Right ventricle myocardium inferior (tissue), 1 donor: ENCODE results near the gene GNAO1. TPM values are rescaled to one million over a fixed set of nuclear protein-coding genes. Genes with fewer than 3 reads are reported as not detected.

Experiments
- ATAC-seq: fragments of 200-7000 bp; cut with Tn5 transposase; one replicate; pipeline ENCODE4 v1.9.1; 2020; ENCODE audit warnings: mild to moderate bottlenecking, moderate library complexity
- DNase-seq: peaks from one replicate; pipeline ENCODE4 v3.0.0; 2021; ENCODE audit errors: missing footprints
- intact Hi-C: fragments of 100-400 bp; cut with DNase I; formaldehyde crosslinking; loops from one replicate; pipeline ENCODE4 v1.11.0; 2022
- total RNA-seq: library from RNA; stranded (reverse); fragmentation: NEBNext Ultra II Directional; extraction: Animal tissue kit (Norgen Biotek cat#: 25700); gene quantifications from one replicate; pipeline ENCODE4 v1.2.1, GENCODE V29; 2021
- donor health status: DM: no; HTN: yes; CAD: no; lungs with severe emphysema.

GNAO1 gene
- total RNA-seq, 1 donor from 2014 or later: 32.2 TPM

- DNase-seq: peak; percentile 91
- intact Hi-C loops: loop anchor here (1.0 to 10.0 kb wide), 5 partner anchors 63 to 374 kb away; partner anchors contain the start of gene GNAO1
- ATAC-seq: peak; percentile 98
These were observed 126.9 kb downstream of the GNAO1 start for GRCh38 chr16:56317998-56318826.

- DNase-seq (no peak), ATAC-seq (no peak)
- intact Hi-C loops: loop anchor here (1.0 to 10.0 kb wide), 5 partner anchors 64 to 374 kb away; partner anchors contain the start of gene GNAO1
These were observed 127.5 kb downstream of the GNAO1 start for GRCh38 chr16:56318827-56319140.

- intact Hi-C loops: loop anchor here (5.0 to 10.0 kb wide), 3 partner anchors 65 to 215 kb away; partner anchors contain the start of gene GNAO1
- no peak for DNase-seq
- ATAC-seq: no peak
These were observed 128.1 kb downstream of the GNAO1 start for GRCh38 chr16:56319376-56319775.

- intact Hi-C loops: no loop called here
- DNase-seq (peak; percentile 22), ATAC-seq (no peak)
These were observed 128.8 kb downstream of the GNAO1 start for GRCh38 chr16:56320056-56320455.

GRCh38 chr16:56320811-56321558, 129.7 kb downstream of the GNAO1 start:
- intact Hi-C loops: no loop called here
- ATAC-seq (no peak), DNase-seq (peak; percentile 22)

GRCh38 chr16:56321571-56321970, 130.3 kb downstream of the GNAO1 start:
- ATAC-seq: no peak
- peak; percentile 9 for DNase-seq
- intact Hi-C loops: no loop called here

GRCh38 chr16:56324406-56324805, 133.1 kb downstream of the GNAO1 start:
- intact Hi-C loops: no loop called here
- ATAC-seq (no peak), DNase-seq (peak; percentile 23)

GRCh38 chr16:56325956-56326355, 134.7 kb downstream of the GNAO1 start:
- ATAC-seq (no peak), DNase-seq (peak; percentile 45)
- intact Hi-C loops: no loop called here

- DNase-seq (peak; percentile 65), ATAC-seq (no peak)
- intact Hi-C loops: no loop called here
These were observed 136.0 kb downstream of the GNAO1 start for GRCh38 chr16:56327071-56327928.

- intact Hi-C loops: no loop called here
- ATAC-seq (no peak), DNase-seq (peak; percentile 9)
These were observed 136.6 kb downstream of the GNAO1 start for GRCh38 chr16:56327929-56328258.

- intact Hi-C loops: no loop called here
- DNase-seq (peak; percentile 40), ATAC-seq (no peak)
These were observed 137.2 kb downstream of the GNAO1 start for GRCh38 chr16:56328276-56329022.

- intact Hi-C loops: no loop called here
- ATAC-seq (no peak), DNase-seq (peak; percentile 56)
These were observed 138.6 kb downstream of the GNAO1 start for GRCh38 chr16:56329887-56330286.

GRCh38 chr16:56330476-56330875, 139.2 kb downstream of the GNAO1 start:
- DNase-seq: no peak
- intact Hi-C loops: no loop called here
- ATAC-seq: no peak

- DNase-seq: no peak
These were observed 140.1 kb downstream of the GNAO1 start for GRCh38 chr16:56331399-56331798.

GRCh38 chr16:56331915-56332314, 140.6 kb downstream of the GNAO1 start:
- intact Hi-C loops: no loop called here
- ATAC-seq: no peak
- no peak for DNase-seq

More at GRCh38 chr16:56331399-56331798, 140.1 kb downstream of the GNAO1 start:
- no peak for ATAC-seq
- intact Hi-C loops: no loop called here

GRCh38 chr16:56332464-56333079, 141.3 kb downstream of the GNAO1 start:
- intact Hi-C loops: no loop called here
- ATAC-seq (peak; percentile 42), DNase-seq (no peak)

- ATAC-seq: no peak
- intact Hi-C loops: no loop called here
- peak; percentile 45 for DNase-seq
These were observed 143.5 kb downstream of the GNAO1 start for GRCh38 chr16:56334761-56335160.

GRCh38 chr16:56336071-56336688, 144.9 kb downstream of the GNAO1 start:
- ATAC-seq (peak; percentile 70), DNase-seq (peak; percentile 54)
- intact Hi-C loops: no loop called here
